Measurements from ENCODE around the gene EVX1. TPM values are rescaled to one million over a fixed set of nuclear protein-coding genes. Genes with fewer than 3 reads are reported as not detected.

The EVX1 gene
- total RNA-seq, 2 donors from 2014 or later: 0.82 to 0.87 TPM

DNA sequence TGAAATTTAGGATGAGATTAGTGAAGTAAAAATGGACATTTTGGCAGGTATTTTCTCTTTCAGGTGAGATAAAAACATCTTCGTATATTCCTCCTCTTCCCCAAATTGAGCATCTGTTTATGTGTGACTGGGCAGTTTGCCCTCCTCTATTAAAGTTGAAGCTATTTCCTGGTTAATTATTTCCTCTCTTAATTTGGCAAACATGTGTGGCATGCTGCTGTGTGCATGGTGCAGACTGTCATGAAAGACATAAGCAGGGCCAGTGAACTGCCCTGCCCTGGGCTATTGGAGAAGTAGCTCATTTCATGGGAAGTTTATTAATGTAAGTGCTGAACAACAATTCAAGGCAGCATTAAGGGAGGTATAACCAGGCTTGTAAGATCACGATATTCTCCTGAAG is 52.6 kb downstream of the EVX1 start:
- no peak for DNase-seq
- no peak for ATAC-seq
- intact Hi-C loops (cut with DNase I, micrococcal nuclease): no loop called here

DNA sequence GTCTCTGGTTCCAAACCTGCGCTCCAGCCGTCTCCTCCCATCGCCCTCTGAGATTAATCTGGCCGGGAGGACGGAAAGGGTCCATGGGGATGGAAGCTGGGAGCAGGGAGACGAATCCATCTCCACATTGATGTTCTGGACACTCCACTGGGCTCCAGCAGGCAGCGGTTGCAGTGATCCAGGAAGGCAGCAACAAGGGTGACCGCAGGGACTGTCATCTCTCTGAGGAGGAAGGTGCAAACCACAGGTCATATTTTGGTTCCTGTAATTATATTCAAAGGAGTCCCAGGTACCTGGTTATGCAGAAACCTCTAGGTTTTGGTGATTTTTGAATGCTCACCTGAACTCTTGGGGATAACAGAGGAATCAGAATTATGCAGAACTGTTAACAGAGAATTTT is 54.8 kb downstream of the EVX1 start:
- intact Hi-C loops (cut with DNase I, micrococcal nuclease): no loop called here
- no peak for ATAC-seq
- no peak for DNase-seq

Other genes with a start within 250 kb of the EVX1 start
- 1 to 10 TPM; 2.4 to 3.0 TPM for gene HOXA1, start 146.8 kb upstream of the EVX1 start, total RNA-seq
- 1 to 10 TPM; 2.7 to 3.2 TPM for gene HOXA2, start 140.1 kb upstream of the EVX1 start, total RNA-seq
- gene HOXA4, start 112.0 kb upstream of the EVX1 start, total RNA-seq: 1 to 10 TPM; 4.5 to 5.1 TPM
- 10 to 100 TPM; 13.0 to 16.2 TPM for gene HOXA5, start 99.1 kb upstream of the EVX1 start, total RNA-seq
- 10 to 100 TPM; 20.0 to 21.2 TPM for gene HOXA6, start 95.0 kb upstream of the EVX1 start, total RNA-seq
- 10 to 100 TPM; 16.4 to 23.2 TPM for gene HOXA3, start 90.2 kb upstream of the EVX1 start, total RNA-seq
- gene HOXA7, start 86.1 kb upstream of the EVX1 start, total RNA-seq: 10 to 100 TPM; 30.2 to 38.9 TPM
- 10 to 100 TPM; 18.0 to 28.6 TPM for gene HOXA9, start 77.3 kb upstream of the EVX1 start, total RNA-seq
- 10 to 100 TPM; 23.4 to 30.0 TPM for gene HOXA10, start 68.5 kb upstream of the EVX1 start, total RNA-seq
- 1 to 10 TPM; 3.1 to 6.1 TPM for gene HOXA11, start 57.6 kb upstream of the EVX1 start, total RNA-seq
- gene HOXA13, start 42.7 kb upstream of the EVX1 start, total RNA-seq: 10 to 100 TPM; 35.2 to 39.4 TPM

All from left colon (tissue), 2 donors.